CD4-positive, alpha-beta T cell treated with Interleukin-17A for 4 hours (primary cell): Measurements from ENCODE around the gene PDGFB.
A peak's percentile ranks its signal among the peaks of the same experiment; 100 is the strongest.
"Not testable (repeated sequence)": the region's sequence is repeated elsewhere in the genome, so short reads cannot be mapped to it uniquely, and the experiment has no call there.

Source experiments
- DNase-seq: peaks from one replicate; pipeline ENCODE4 v3.0.0-alpha.2; 2020; ENCODE audit warnings: mixed read lengths

The PDGFB gene

GRCh38 chr22:39223091-39223710, 21.6 kb downstream of the PDGFB start:
- peak; percentile 41 for DNase-seq

DNA sequence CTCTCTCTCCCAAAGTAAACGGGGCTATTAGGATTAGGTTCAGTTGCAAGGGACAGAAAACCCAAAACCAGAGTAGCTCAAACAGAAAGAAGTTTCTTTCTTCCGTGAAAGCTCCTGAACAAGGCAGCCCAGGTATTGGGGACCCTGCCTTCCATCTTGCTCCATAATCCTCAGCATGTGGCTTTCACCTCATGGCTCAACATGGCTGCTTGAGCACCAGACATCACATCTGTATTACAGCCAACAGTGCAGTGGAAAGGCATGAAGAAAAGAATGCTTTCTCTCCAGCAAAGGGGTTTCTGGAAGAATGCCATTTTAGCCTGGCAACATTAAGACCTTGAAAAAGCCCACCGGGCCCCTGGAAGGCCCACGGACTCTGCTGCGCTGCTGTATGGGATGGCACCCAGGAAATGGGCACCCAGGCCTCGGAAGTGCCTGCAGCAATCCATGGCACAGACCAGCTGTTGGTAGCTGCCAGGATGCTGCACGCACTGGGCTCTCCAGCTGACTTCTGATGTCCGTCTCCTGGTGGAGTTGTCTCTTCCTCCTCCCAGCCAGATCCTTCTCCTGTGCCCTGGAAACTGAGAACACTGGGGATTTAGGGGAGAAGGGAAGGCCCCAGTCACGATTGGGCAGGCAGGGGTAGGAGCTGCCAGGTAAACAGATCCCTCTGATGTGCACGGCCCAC, 22.6 kb downstream of the PDGFB start:
- DNase-seq = no peak

DNA sequence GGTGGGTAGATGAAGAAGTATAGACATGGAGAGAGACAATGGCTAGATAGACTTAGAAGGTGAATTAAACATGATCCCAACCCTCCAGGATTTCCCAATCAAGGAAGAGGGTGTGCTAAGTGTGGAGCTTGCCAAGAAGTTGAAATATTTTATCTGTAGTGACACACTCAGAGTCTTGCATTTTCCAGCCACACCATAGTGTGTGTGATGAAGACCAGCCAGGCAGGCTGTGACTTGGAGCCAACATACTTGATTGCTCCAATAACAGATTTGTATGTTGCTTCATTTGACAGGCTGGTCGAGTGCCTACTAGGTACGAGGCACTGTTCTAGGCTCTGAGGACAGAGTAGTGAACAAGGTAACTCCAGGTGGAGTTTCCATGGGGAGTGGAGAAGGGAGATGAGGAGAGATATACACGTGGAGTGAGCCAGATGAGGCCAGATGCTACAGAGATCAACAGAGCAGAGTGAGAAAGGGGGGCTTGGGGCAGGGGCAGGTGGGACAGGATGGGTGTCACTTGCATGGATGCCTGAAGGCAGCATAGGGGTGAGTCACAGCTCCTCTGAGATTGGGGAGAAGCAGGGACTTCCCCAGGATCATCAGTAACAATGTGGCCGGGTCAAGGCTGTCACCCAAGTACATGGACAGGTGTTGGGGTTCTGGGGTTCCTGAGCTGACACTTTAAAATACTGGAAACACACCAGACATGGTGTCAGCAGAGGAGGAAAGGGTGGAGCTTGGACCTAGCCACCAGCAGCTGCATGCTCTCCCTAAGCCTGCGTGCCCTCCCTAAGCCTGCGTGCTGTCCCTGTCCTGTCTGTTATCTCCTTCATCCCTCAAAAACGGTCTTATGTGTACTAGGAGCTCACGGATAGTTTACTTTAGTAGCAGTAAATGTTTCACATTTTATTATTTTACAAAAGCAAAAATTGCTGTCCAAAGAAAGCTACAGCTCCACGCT, 23.6 kb downstream of the PDGFB start:
- DNase-seq = no peak

DNA sequence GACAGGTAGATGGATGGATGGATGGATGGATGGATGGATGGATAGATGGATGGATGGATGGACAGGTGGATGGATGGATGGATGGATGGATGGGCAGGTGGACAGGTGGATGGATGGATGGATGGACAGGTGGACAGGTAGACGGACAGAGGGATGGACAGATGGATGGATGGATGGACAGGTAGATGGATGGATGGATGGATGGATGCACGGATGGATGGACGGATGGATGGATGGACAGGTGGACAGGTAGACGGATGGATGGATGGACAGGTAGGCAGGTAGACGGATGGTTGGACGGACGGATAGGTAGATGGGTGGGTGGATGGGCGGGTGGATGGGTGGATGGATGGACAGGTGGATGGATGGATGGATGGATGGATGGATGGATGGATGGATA, 24.3 kb downstream of the PDGFB start:
- DNase-seq = no peak

DNA sequence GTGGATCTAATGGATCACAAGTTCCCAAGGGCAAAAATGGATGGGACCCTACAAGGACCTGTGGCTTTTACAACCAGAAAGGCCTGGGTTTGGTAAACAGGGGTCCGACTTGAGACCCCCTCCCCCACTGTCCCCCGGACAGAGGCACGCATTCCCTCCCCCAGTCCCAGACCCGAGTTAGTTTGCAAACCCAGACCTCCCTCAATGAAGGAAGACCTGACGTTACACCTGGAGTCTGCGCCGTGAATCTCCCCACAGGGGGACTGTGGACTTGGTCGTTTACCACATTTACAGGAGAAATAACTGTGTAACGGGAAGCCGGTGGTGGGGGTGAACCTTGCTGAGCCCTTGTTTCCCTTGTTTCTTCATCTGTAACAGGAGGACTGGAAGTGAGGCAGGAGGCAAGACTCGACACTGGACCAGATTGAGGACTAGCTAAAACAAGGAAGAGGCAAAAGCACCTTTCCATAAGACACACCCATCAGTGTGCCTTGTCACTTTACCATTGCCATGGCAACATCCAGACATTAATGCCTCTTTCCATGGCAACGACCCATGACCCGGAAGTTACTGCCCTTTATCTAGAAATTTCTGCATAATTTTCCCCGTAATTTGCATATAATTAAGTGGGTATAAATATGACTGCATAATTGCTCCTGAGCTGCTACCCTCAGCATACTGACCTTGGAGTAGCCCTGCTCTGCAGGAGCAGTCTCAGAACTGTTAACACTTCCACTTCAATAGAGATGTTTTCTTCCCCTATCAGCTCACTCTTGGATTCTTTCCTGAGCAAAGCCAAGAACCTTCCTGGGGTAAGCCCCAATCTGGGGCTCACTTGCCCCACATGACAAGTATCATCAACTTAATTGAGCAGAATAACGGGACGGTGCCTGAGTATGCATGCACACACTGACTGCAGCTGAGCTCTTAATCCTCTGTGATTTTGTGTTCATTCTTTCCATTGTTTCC, 25.4 kb downstream of the PDGFB start:
- DNase-seq = no peak

- not testable (repeated sequence) for DNase-seq
These were observed 26.4 kb downstream of the PDGFB start for GRCh38 chr22:39218432-39218831.

GRCh38 chr22:39216143-39216490, 28.7 kb downstream of the PDGFB start:
- DNase-seq = no peak

GRCh38 chr22:39215426-39216142, 29.2 kb downstream of the PDGFB start:
- peak; percentile 64 for DNase-seq

DNA sequence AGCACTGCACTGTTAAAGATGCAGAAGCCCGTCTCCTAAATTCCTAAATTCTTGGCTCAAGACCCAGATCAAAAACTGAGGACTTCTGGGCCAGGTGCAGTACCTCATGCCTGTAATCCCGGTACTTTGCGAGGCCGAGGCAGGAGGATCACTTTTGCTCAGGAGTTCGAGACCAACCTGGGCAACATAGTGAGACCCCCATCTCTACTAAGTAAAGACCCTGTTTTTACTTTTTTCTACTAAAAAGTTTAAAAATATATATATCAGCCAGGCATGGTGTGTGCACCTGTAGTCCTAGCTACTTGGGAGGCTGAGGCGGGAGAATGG, 29.7 kb downstream of the PDGFB start:
- no peak for DNase-seq

DNA sequence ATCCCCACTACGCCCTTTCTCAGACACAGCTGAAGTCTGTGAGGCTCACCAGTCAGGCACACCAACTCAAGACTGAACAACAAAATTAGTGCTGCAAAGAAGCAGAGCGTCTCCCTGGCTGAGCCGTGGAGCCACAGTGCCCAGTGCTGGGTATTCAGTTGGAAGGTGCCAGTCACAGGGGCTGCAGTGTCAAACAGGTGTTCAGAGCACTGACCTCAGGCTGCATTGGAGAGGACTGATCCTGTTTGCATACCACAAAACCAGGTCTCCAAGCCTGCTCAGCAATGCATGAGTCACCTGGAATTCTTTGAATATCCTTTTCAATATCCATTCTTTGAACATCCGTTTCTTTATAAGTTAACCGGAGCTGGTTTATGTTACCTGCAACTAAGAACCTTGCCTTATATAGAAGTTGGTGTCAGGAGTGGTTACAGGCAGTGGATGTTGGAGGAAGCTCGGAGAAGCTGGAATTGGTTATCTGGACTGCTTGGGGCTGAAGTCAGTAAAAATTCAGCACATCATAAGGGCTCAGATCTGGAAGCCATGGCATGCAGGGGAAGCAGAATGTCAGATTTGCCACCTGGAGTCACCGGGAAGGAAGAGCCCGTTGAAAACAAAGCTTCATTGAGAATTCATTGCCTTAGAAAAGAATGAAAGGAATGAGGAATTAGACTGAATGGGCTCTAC, 30.3 kb downstream of the PDGFB start:
- DNase-seq = no peak

- no peak for DNase-seq
These were observed 30.8 kb downstream of the PDGFB start for GRCh38 chr22:39214006-39214382.

- DNase-seq = no peak
These were observed 31.9 kb downstream of the PDGFB start for GRCh38 chr22:39212721-39213376.

- no peak for DNase-seq
These were observed 35.0 kb downstream of the PDGFB start for GRCh38 chr22:39209756-39210155.

- DNase-seq = no peak
These were observed 36.6 kb downstream of the PDGFB start for GRCh38 chr22:39208013-39208680.

- DNase-seq = peak; percentile 24
These were observed 37.4 kb downstream of the PDGFB start for GRCh38 chr22:39207141-39208012.

- no peak for DNase-seq
These were observed 38.3 kb downstream of the PDGFB start for GRCh38 chr22:39206491-39206890.

DNA sequence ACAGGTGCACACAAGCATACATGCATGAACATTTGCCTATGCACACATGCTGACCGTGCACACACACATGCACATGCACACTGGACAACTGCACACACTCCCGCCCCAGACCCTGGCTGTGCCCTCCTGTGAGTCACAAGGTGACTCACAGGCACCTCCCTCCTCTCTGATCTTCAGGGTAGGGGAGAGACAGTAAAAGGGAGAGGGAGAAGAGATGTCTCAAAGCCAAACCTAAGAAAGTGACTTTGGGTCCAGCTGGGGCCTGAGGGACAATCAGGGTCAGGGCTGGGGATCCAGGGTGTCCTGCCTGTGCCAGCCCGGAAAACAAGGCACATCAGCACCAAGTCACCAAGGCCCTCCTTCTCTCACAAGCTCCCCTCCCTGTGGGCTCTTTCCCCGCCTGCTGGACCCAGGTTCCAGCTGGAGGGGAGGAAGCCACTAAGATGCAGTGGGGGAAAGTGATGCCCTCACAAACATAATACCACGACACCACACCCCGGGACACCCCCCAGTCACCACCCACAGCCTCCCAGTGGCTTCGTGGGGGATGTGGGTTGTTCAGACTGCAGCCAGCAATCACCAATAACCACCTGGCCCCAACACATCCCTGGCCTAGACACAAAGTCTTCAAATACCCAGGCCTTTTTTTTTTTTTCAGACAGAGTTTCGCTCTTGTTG, 39.3 kb downstream of the PDGFB start:
- DNase-seq = peak; percentile 51

GRCh38 chr22:39204216-39204615, 40.6 kb downstream of the PDGFB start:
- no peak for DNase-seq

DNA sequence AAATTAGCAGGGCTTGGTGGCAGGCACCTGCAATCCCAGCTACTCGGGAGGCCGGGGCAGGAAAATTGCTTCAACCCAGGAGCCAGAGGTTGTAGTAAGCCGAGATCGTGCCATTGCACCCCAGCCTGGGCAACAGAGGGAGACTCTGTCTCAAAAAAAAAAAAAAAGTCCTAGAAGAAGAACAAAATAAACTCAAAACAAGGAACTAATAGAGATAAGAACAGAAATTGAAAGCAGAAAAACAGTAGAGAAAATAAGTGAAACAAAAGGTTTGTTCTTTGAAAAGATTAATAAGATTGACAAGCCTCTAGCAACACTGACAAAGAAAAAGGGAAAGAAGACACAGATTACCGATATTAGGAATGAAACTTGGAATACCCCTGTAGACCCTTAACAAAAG, 47.2 kb downstream of the PDGFB start:
- no peak for DNase-seq
